Activated CD4-positive, alpha-beta T cell treated with anti-CD3 and anti-CD28 coated beads for 36 hours (primary cell): ENCODE measurements around the gene BDH2. TPM values are rescaled to one million over a fixed set of nuclear protein-coding genes. Genes with fewer than 3 reads are reported as not detected.

Experiments
- ATAC-seq: fragments of 200-7000 bp; cut with Tn5 transposase; one replicate; pipeline ENCODE4 v1.10.0; 2021; ENCODE audit warnings: mild to moderate bottlenecking, moderate library complexity
- CTCF ChIA-PET: fragments of 350-600 bp; sonication (Branson Sonifier 250); formaldehyde crosslinking; loops from one replicate; lab custom pipeline; 2021; ENCODE audit warnings: antibody characterized with exemption; lab: Charles Lee
- POLR2A ChIA-PET: fragments of 350-600 bp; sonication (Branson Sonifier 250); formaldehyde crosslinking; loops from one replicate; lab custom pipeline; 2021; ENCODE audit warnings: antibody characterized with exemption, inconsistent platforms; lab: Charles Lee
- DNase-seq: peaks from one replicate; pipeline ENCODE4 v3.0.0-alpha.2; 2020
- H3K27ac Mint-ChIP-seq: one replicate; pipeline ENCODE4 v1.8.0; 2021; ENCODE audit warnings: mixed read lengths
- H3K27me3 Mint-ChIP-seq: one replicate; pipeline ENCODE4 v1.8.0; 2021; ENCODE audit warnings: mixed read lengths
- H3K36me3 Mint-ChIP-seq: one replicate; pipeline ENCODE4 v1.8.0; 2021; ENCODE audit warnings: low read depth, mixed read lengths
- H3K4me1 Mint-ChIP-seq: one replicate; pipeline ENCODE4 v1.8.0; 2021; ENCODE audit warnings: mixed read lengths
- H3K4me3 Mint-ChIP-seq: one replicate; pipeline ENCODE4 v1.8.0; 2021; ENCODE audit warnings: mild to moderate bottlenecking, moderate library complexity, mixed read lengths
- H3K9me3 Mint-ChIP-seq: one replicate; pipeline ENCODE4 v1.8.0; 2021; ENCODE audit warnings: low read depth, mixed read lengths
- intact Hi-C, 2 experiments: fragments of 100-400 bp; cut with DNase I in 1 of 2; cut with micrococcal nuclease in 1 of 2; formaldehyde crosslinking; loops; one replicate each; pipeline versions ENCODE4 v1.14.2 to v1.15.1; 2022 to 2024; cut with DNase I, micrococcal nuclease
- total RNA-seq, 2 experiments: library from RNA; stranded (reverse); gene quantifications; one replicate each; pipeline ENCODE4 v1.2.3, GENCODE V29; 2021

The BDH2 gene
- total RNA-seq, result 10 to 100 TPM; 12.7 to 14.8 TPM

DNA sequence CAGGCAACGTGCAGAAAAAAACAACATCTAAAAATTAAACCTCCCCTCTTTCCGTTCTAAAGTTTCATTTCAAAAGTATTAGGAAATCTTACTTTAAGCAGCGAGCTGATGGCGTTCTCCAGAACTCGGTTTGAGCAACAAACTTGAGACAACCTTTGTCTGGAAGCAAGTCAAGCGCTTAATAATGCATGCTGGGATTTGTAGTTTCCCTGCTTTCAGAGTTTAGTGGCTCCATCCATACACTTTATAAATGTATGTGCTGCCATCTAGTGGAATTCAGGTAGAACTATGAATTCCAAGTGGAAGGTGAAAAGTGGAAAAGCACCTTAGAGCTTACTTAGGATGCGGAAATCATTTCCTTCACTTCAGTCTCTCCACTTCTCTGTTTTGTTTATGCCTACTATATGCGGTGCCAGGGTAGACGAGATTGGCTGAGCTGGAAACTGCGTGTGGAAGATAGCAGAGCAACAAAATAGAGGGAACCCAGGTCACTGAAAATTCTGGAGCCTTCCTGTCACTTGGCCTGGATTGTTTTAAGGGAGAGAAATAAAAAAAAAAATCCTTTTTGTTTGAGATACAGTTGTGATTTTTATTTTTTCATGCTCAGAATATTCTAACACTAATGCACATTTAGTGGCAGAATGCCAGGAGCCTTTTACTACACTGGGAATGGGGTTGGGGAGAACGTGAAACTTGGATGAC is at the start of gene BDH2:
Gene BDH2 (minus strand): TSS at position 144 of the 702 bp plus-strand sequence. CDS start 3,580 bp downstream, outside the sequence.
- H3K4me3 Mint-ChIP-seq, result peak within 1 kb of the TSS; percentile 74
- intact Hi-C loops, result loop anchor here (1.0 to 10.0 kb wide), 12 partner anchors 23 to 835 kb away; partner anchors contain the start of genes SLC39A8 (in 2 of the 2), SLC9B1 (in 2 of the 2), SLC9B2 (in 2 of the 2) and UBE2D3 (in 1 of the 2)
- ChIA-PET CTCF (interaction anchor here (0.9 to 3.6 kb wide), 22 partner anchors 10 to 669 kb away, joined by 3 to 35 read pairs (median 5); partner anchors contain the start of genes CISD2, MANBA and SLC9B2), POLR2A (no interaction called here)
- no peaks in the 10 kb centered on the region for H3K36me3 Mint-ChIP-seq
- H3K9me3 Mint-ChIP-seq, result no peaks in the 10 kb centered on the region
- H3K27me3 Mint-ChIP-seq, result no peaks in the 10 kb centered on the region
- DNase-seq (peak; percentile 55), ATAC-seq (peak; percentile 98)
- peak within 1 kb of the TSS; percentile 85 for H3K27ac Mint-ChIP-seq
- H3K4me1 Mint-ChIP-seq, result peaks cover 18% of the 10 kb centered on the region

DNA sequence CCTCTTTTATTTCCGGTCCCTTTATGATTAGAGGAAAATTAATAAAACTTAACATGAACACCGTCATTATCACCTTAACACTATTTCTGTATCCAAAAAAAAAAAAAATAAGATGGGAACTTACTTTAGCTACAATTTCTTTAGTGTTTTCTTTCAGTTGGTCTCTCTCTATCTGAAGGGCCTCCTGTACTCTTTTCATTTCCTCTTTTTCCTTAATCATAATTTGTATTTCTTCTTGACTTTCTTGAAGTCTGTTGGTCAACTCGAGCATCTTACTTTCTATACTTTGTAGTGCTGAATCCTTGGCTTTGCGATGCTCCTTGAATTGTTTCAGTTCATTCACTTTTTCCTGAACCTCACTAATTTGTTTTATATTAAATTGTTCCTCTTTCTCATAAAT is 45.3 kb upstream of the BDH2 start:
- no peaks in the 10 kb centered on the region for H3K9me3 Mint-ChIP-seq
- ATAC-seq (no peak), DNase-seq (no peak)
- peaks cover under 1% of the 10 kb centered on the region for H3K4me1 Mint-ChIP-seq
- ChIA-PET POLR2A (interaction anchor here (1.1 kb wide), 1 partner anchor 9 kb away, joined by 6 read pairs; no protein-coding TSS in a partner anchor), CTCF (no interaction called here)
- intact Hi-C loops, result no loop called here
- no peak overlapping the region for H3K27ac Mint-ChIP-seq
- peaks cover 59% of the 10 kb centered on the region for H3K36me3 Mint-ChIP-seq
- no peaks in the 10 kb centered on the region for H3K27me3 Mint-ChIP-seq
- no peak overlapping the region for H3K4me3 Mint-ChIP-seq

- Mint-ChIP-seq H3K36me3 (peaks cover 37% of the 10 kb centered on the region), H3K4me3 (no peak overlapping the region), H3K9me3 (no peaks in the 10 kb centered on the region), H3K27ac (no peak overlapping the region), H3K27me3 (no peaks in the 10 kb centered on the region), H3K4me1 (peaks cover 8% of the 10 kb centered on the region)
- ChIA-PET POLR2A (no interaction called here), CTCF (no interaction called here)
- DNase-seq (no peak), ATAC-seq (no peak)
- intact Hi-C loops, result no loop called here
Observed at GRCh38 chr4:103137446-103137827, 37.8 kb upstream of the BDH2 start.

GRCh38 chr4:103136671-103137445 is 37.2 kb upstream of the BDH2 start:
- intact Hi-C loops, result no loop called here
- Mint-ChIP-seq H3K27ac (no peak overlapping the region), H3K36me3 (peaks cover 37% of the 10 kb centered on the region), H3K4me3 (no peak overlapping the region), H3K27me3 (no peaks in the 10 kb centered on the region), H3K9me3 (no peaks in the 10 kb centered on the region), H3K4me1 (peaks cover 8% of the 10 kb centered on the region)
- POLR2A ChIA-PET, result no interaction called here
- CTCF ChIA-PET, result interaction anchor here (1.0 kb wide), 1 partner anchor 20 kb away, joined by 3 read pairs; no protein-coding TSS in a partner anchor
- DNase-seq (no peak), ATAC-seq (no peak)

DNA sequence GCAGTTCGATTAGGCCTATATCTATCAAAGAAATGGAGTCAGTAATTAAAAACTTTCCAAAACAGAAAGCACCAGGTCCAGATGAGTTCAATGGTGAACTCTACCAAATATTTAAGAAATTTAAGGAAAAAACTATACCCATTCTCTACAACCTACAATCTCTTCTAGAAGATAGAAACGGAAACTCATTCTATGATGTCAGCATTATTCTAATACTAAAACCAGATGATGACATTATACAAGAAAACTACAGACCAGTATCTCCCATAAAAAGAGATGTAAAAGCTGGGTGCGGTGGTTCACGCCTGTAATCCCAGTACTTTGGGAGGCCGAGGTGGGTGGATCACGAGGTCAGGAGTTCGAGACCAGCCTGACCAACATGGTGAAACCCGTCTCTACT is 29.5 kb upstream of the BDH2 start:
- H3K27ac Mint-ChIP-seq, result no peak overlapping the region
- CTCF ChIA-PET, result no interaction called here
- intact Hi-C loops, result no loop called here
- no peaks in the 10 kb centered on the region for H3K4me1 Mint-ChIP-seq
- H3K27me3 Mint-ChIP-seq, result no peaks in the 10 kb centered on the region
- H3K4me3 Mint-ChIP-seq, result no peak overlapping the region
- no peak for ATAC-seq
- peaks cover 14% of the 10 kb centered on the region for H3K9me3 Mint-ChIP-seq
- H3K36me3 Mint-ChIP-seq, result peaks cover 44% of the 10 kb centered on the region
- no peak for DNase-seq
- POLR2A ChIA-PET, result no interaction called here

- no peak for ATAC-seq
- CTCF ChIA-PET, result no interaction called here
- POLR2A ChIA-PET, result no interaction called here
Observed at GRCh38 chr4:103126126-103126525, 26.5 kb upstream of the BDH2 start.

GRCh38 chr4:103123114-103123513 is 23.5 kb upstream of the BDH2 start:
- intact Hi-C loops, result no loop called here
- peaks cover 36% of the 10 kb centered on the region for H3K36me3 Mint-ChIP-seq
- no peak overlapping the region for H3K27ac Mint-ChIP-seq
- DNase-seq (no peak), ATAC-seq (no peak)
- POLR2A ChIA-PET, result no interaction called here
- H3K4me1 Mint-ChIP-seq, result no peaks in the 10 kb centered on the region
- CTCF ChIA-PET, result interaction anchor here (1.9 kb wide), 1 partner anchor 24 kb away, joined by 9 read pairs; the partner anchor contains the start of gene BDH2
- H3K9me3 Mint-ChIP-seq, result peaks cover 6% of the 10 kb centered on the region
- H3K27me3 Mint-ChIP-seq, result no peaks in the 10 kb centered on the region
- no peak overlapping the region for H3K4me3 Mint-ChIP-seq

More at GRCh38 chr4:103126126-103126525, 26.5 kb upstream of the BDH2 start:
- H3K27me3 Mint-ChIP-seq, result no peaks in the 10 kb centered on the region
- H3K27ac Mint-ChIP-seq, result no peak overlapping the region
- H3K36me3 Mint-ChIP-seq, result peaks cover 46% of the 10 kb centered on the region
- H3K4me1 Mint-ChIP-seq, result no peaks in the 10 kb centered on the region
- intact Hi-C loops, result no loop called here
- peaks cover 14% of the 10 kb centered on the region for H3K9me3 Mint-ChIP-seq
- H3K4me3 Mint-ChIP-seq, result no peak overlapping the region
- DNase-seq, result no peak

GRCh38 chr4:103118166-103118565 is 18.5 kb upstream of the BDH2 start:
- Mint-ChIP-seq H3K27me3 (no peaks in the 10 kb centered on the region), H3K4me3 (no peak overlapping the region), H3K4me1 (no peaks in the 10 kb centered on the region), H3K36me3 (peaks cover 14% of the 10 kb centered on the region), H3K27ac (no peak overlapping the region), H3K9me3 (no peaks in the 10 kb centered on the region)
- CTCF ChIA-PET, result interaction anchor here (1.2 kb wide), 1 partner anchor 10 kb away, joined by 3 read pairs; no protein-coding TSS in a partner anchor
- POLR2A ChIA-PET, result no interaction called here
- no peak for ATAC-seq
- intact Hi-C loops, result no loop called here
- no peak for DNase-seq

GRCh38 chr4:103111598-103111997 is 12.0 kb upstream of the BDH2 start:
- Mint-ChIP-seq H3K27me3 (no peaks in the 10 kb centered on the region), H3K27ac (no peak overlapping the region), H3K4me1 (no peaks in the 10 kb centered on the region), H3K9me3 (no peaks in the 10 kb centered on the region), H3K36me3 (peaks cover 11% of the 10 kb centered on the region), H3K4me3 (no peak overlapping the region)
- intact Hi-C loops, result no loop called here
- DNase-seq (no peak), ATAC-seq (no peak)
- ChIA-PET CTCF (interaction anchor here (0.6 to 2.2 kb wide), 2 partner anchors 11 to 79 kb away, joined by 4 to 6 read pairs; partner anchors contain the start of gene BDH2), POLR2A (interaction anchor here (0.6 kb wide), 1 partner anchor 93 kb away, joined by 3 read pairs; no protein-coding TSS in a partner anchor)

- ATAC-seq, result no peak
- ChIA-PET POLR2A (interaction anchor here (0.6 kb wide), 1 partner anchor 74 kb away, joined by 3 read pairs; no protein-coding TSS in a partner anchor), CTCF (interaction anchor here (1.0 kb wide), 1 partner anchor 10 kb away, joined by 3 read pairs; no protein-coding TSS in a partner anchor)
- H3K27ac Mint-ChIP-seq, result no peak overlapping the region
- peaks cover 11% of the 10 kb centered on the region for H3K36me3 Mint-ChIP-seq
- no peaks in the 10 kb centered on the region for H3K9me3 Mint-ChIP-seq
- H3K4me1 Mint-ChIP-seq, result peaks cover 3% of the 10 kb centered on the region
- no peak overlapping the region for H3K4me3 Mint-ChIP-seq
- intact Hi-C loops, result loop anchor here in 1 of 2 experiments (10.0 kb wide), 1 partner anchor 826 kb away; no protein-coding TSS in a partner anchor
- DNase-seq, result no peak
- no peaks in the 10 kb centered on the region for H3K27me3 Mint-ChIP-seq
Observed at GRCh38 chr4:103108542-103108941, 8.9 kb upstream of the BDH2 start.
